Natural killer cell (primary cell): Measurements from ENCODE around the gene DHRS1. TPM values are rescaled to one million over a fixed set of nuclear protein-coding genes. Genes with fewer than 3 reads are reported as not detected.
A peak's percentile ranks its signal among the peaks of the same experiment; 100 is the strongest.

Source experiments
- ATAC-seq, 3 donors: fragments of 150-1000 bp in 2 of 3; fragments of 200-7000 bp in 1 of 3; cut with Tn5 transposase; 1 replicate in 1 of 3; 2 replicates in 2 of 3; pipeline ENCODE4 v1.10.0; 2021; ENCODE audit warnings: mild to moderate bottlenecking in 2 of 3, moderate library complexity in 2 of 3
- DNase-seq, 2 donors: peaks; one replicate each; pipeline versions ENCODE4 v3.0.0 to v3.0.0-alpha.2; 2013 to 2021; ENCODE audit warnings: mixed read lengths in 1 of 2
- H3K27ac ChIP-seq: one replicate; pipeline ENCODE4 v1.5.1; 2013; ENCODE audit warnings: mild to moderate bottlenecking, low read length
- H3K27me3 ChIP-seq: one replicate; pipeline ENCODE4 v1.6.1; 2013; ENCODE audit warnings: low read length; ENCODE audit not compliant: control insufficient read depth, insufficient read depth
- H3K36me3 ChIP-seq: one replicate; pipeline ENCODE4 v1.6.1; 2013; ENCODE audit warnings: low read length; ENCODE audit not compliant: control insufficient read depth, insufficient read depth
- H3K4me1 ChIP-seq: one replicate; pipeline ENCODE4 v1.6.1; 2013; ENCODE audit warnings: low read length; ENCODE audit not compliant: control insufficient read depth, insufficient read depth
- H3K4me3 ChIP-seq: one replicate; pipeline ENCODE4 v1.5.1; 2013; ENCODE audit warnings: low read length
- H3K9me3 ChIP-seq: one replicate; pipeline ENCODE4 v1.6.1; 2013; ENCODE audit warnings: low read length; ENCODE audit not compliant: control insufficient read depth, insufficient read depth
- H3K27ac Mint-ChIP-seq, 2 donors: one replicate each; pipeline ENCODE4 v1.8.0; 2022; ENCODE audit warnings: mild to moderate bottlenecking in 2 of 2, mixed read lengths in 2 of 2, moderate library complexity in 1 of 2
- H3K27me3 Mint-ChIP-seq, 2 donors: one replicate each; pipeline ENCODE4 v1.8.0; 2022; ENCODE audit warnings: low read depth in 2 of 2, mixed read lengths in 2 of 2
- H3K36me3 Mint-ChIP-seq: one replicate; pipeline ENCODE4 v1.8.0; 2022; ENCODE audit warnings: mixed read lengths
- H3K4me1 Mint-ChIP-seq, 2 donors: one replicate each; pipeline ENCODE4 v1.8.0; 2022; ENCODE audit warnings: mixed read lengths in 2 of 2
- H3K4me3 Mint-ChIP-seq: one replicate; pipeline ENCODE4 v1.8.0; 2022; ENCODE audit warnings: mild to moderate bottlenecking, moderate library complexity, mixed read lengths
- H3K9me3 Mint-ChIP-seq, 2 donors: one replicate each; pipeline ENCODE4 v1.8.0; 2022; ENCODE audit warnings: mixed read lengths in 2 of 2
- WGBS: methylation state at CpG from one replicate; pipeline ENCODE4 v1.1.7; 2013; ENCODE audit warnings: missing lambda C conversion rate; ENCODE audit not compliant: insufficient coverage; 5-methylcytosine and 5-hydroxymethylcytosine counted together
- intact Hi-C: fragments of 100-400 bp; cut with micrococcal nuclease; formaldehyde crosslinking; loops from one replicate; pipeline ENCODE4 v1.14.2; 2022
- total RNA-seq, 4 donors: library from RNA; stranded (reverse); fragments of 120-200 nt in 1 of 4; gene quantifications; one replicate each; pipeline versions ENCODE4 v1.2.3 to v1.2.4, GENCODE V29; 2013 to 2022
- TF ChIP-seq, protein P1 (sequence below): fragments of 200-600 bp; IDR thresholded peaks from one replicate; pipeline ENCODE4 v1.8.0; 2022; ENCODE audit warnings: antibody characterized with exemption

Gene DHRS1
- total RNA-seq, 3 donors from 2014 or later (not counting 1 experiment from before 2014, with no cell fraction given): 39.8 to 59.0 (median 43.3) TPM

DNA sequence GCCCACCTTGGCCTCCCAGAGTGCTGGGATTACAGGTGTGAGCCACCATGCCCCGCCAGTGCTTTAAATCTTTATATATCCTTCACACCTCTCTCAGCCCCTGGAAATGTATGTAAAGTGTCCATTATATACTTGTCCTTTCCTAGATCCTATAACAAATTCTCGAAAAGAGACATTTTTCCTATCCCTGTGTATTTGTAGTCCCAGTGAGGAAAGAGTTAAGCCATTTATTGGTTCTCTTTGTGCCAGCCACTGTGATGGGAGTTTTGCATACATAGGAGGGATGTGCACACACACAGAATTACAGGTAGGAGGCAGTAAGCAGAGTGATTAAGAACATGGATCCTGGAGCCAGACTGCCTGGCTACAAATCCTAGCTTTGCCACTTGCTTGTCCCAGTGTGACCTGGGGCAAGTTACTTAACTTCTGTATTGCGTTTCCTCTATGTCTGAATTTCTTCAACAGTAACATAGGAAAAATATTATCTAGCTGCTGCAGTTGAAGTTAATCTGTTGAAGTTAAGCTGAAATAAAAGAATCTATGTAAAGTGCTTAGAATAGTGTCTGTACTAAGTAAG, 26.1 kb downstream of the DHRS1 start:
- Histone ChIP-seq H3K27me3 (no peaks in the 10 kb centered on the region), H3K4me1 (peaks cover 42% of the 10 kb centered on the region), H3K4me3 (no peak overlapping the region), H3K36me3 (peaks cover 5% of the 10 kb centered on the region), H3K9me3 (no peaks in the 10 kb centered on the region), H3K27ac (peak overlapping the region; percentile 37)
- intact Hi-C loops: loop anchor here (5.0 kb wide), 2 partner anchors 41 to 399 kb away; partner anchors contain the start of genes GMPR2 and NEDD8
- WGBS: 86% methylated on average over 1 of the region's 3 CpGs
- ATAC-seq: no peak
- Mint-ChIP-seq H3K9me3 (no peaks in the 10 kb centered on the region), H3K36me3 (no peaks in the 10 kb centered on the region), H3K4me1 (peaks cover 28% of the 10 kb centered on the region in 2 donors), H3K27me3 (no peaks in the 10 kb centered on the region), H3K27ac (peak overlapping the region; percentile 91 to 92), H3K4me3 (peak overlapping the region; percentile 35)
- DNase-seq: peak in 1 of 2 donors; percentile 19
- TF ChIP-seq, protein P1, sequence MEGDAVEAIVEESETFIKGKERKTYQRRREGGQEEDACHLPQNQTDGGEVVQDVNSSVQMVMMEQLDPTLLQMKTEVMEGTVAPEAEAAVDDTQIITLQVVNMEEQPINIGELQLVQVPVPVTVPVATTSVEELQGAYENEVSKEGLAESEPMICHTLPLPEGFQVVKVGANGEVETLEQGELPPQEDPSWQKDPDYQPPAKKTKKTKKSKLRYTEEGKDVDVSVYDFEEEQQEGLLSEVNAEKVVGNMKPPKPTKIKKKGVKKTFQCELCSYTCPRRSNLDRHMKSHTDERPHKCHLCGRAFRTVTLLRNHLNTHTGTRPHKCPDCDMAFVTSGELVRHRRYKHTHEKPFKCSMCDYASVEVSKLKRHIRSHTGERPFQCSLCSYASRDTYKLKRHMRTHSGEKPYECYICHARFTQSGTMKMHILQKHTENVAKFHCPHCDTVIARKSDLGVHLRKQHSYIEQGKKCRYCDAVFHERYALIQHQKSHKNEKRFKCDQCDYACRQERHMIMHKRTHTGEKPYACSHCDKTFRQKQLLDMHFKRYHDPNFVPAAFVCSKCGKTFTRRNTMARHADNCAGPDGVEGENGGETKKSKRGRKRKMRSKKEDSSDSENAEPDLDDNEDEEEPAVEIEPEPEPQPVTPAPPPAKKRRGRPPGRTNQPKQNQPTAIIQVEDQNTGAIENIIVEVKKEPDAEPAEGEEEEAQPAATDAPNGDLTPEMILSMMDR: no peak

DNA sequence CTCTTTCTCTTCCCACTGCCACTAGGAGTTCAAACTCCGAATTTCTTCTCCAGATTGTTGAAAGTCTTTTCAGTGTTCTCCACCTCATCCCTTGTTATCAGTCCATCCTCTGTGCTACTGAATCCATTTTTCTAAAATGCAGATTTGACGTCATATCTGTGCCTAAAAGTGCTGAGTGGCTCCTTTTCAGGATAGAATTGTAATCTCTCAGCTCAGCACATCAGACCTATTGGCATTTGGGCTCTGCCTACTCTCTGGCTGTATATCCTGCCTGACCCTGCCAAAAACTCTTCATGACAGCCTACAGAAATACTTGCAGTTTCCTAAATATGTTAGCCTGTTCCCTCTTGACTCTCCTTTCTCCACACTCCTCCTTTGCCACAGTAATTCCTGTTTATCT, 27.1 kb downstream of the DHRS1 start:
- H3K36me3 ChIP-seq: peaks cover 5% of the 10 kb centered on the region
- DNase-seq (no peak), ATAC-seq (no peak)
- peaks cover under 1% of the 10 kb centered on the region for H3K36me3 Mint-ChIP-seq
- H3K9me3 Mint-ChIP-seq: no peaks in the 10 kb centered on the region
- H3K4me1 Mint-ChIP-seq: peaks cover 25% of the 10 kb centered on the region in 2 donors
- H3K9me3 ChIP-seq: no peaks in the 10 kb centered on the region
- WGBS: 100% methylated on average over 2 of the region's 2 CpGs
- TF ChIP-seq, protein P1: no peak
- H3K4me1 ChIP-seq: peaks cover 33% of the 10 kb centered on the region
- H3K27me3 Mint-ChIP-seq: no peaks in the 10 kb centered on the region
- peak overlapping the region; percentile 99 for H3K27ac ChIP-seq
- H3K27me3 ChIP-seq: no peaks in the 10 kb centered on the region
- no peak overlapping the region for H3K4me3 ChIP-seq
- H3K4me3 Mint-ChIP-seq: peak overlapping the region; percentile 94
- intact Hi-C loops: loop anchor here (5.0 kb wide), 2 partner anchors 40 to 400 kb away; partner anchors contain the start of genes GMPR2 and NEDD8
- peak overlapping the region; percentile 91 to 92 for H3K27ac Mint-ChIP-seq

DNA sequence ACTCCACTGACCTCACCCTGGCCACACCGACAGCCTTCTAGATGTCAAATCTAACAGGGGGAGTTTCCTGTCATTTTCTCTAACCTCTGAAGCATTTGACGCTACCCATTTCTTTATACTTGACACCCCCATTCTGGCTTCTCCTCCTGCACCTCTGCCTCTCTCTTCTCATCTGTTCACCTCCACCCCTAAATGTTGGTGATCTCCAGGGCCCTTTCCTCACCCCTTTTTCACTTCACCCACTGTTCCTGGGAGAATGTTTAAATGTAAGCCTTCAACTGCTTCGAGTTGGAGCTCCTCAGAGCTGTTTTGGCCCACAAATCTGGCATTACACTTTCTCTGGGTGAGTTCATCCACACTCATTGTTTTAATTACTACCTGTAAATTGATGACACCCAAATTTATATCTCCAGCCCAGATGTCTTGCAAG, 27.7 kb downstream of the DHRS1 start:
- peak overlapping the region; percentile 26 for H3K4me3 ChIP-seq
- H3K27me3 ChIP-seq: no peaks in the 10 kb centered on the region
- Mint-ChIP-seq H3K27me3 (no peaks in the 10 kb centered on the region), H3K9me3 (no peaks in the 10 kb centered on the region), H3K36me3 (peaks cover 7% of the 10 kb centered on the region), H3K4me1 (peaks cover 25 to 28% of the 10 kb centered on the region in 2 donors), H3K27ac (peak overlapping the region; percentile 91 to 92), H3K4me3 (peak overlapping the region; percentile 94)
- TF ChIP-seq, protein P1: no peak
- peaks cover 10% of the 10 kb centered on the region for H3K36me3 ChIP-seq
- ATAC-seq: no peak
- WGBS: 9% methylated on average over 3 of the region's 3 CpGs
- no peaks in the 10 kb centered on the region for H3K9me3 ChIP-seq
- peak overlapping the region; percentile 99 for H3K27ac ChIP-seq
- peaks cover 30% of the 10 kb centered on the region for H3K4me1 ChIP-seq
- no peak for DNase-seq
- intact Hi-C loops: loop anchor here (1.0 to 5.0 kb wide), 8 partner anchors 27 to 400 kb away; partner anchors contain the start of genes DHRS1, GMPR2, LTB4R and MDP1
